ENCODE data around the gene CFHR4.
"Not testable (repeated sequence)": the region's sequence is repeated elsewhere in the genome, so short reads cannot be mapped to it uniquely, and the experiment has no call there.

CFHR4 gene

DNA sequence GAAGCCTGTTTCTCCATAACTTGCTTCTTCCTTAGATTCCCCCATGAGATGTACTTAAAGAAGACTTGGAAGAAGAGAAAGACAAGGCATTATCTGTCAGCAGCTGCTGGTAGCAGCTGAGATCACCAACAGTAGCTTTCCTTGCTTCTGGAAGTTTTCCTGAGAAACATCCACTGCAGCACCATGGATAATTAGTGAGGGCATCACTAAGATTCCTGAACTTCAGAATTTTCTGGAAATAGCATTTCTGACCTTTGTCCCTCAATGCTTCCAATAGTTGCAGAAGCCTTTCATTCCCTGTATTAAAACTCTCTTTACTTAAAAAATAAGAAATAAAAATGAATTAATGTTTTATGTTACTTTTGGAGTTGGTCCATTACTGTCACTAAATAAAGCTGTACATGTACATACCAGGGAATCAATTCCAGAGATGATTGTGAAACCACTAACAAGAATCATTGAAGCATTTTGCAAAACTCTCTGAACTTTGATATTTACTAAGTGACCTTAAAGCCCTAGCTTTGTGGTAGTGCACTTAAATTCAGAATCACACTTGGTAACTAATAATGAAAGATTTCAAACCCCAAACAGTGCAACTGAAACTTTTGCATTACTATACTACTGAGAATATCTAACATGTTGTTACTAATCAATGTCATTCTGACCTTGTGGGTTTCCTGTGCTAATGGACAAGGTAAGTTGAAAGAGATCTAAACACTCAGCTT, at the start of gene CFHR4:
Gene CFHR4, plus strand, starts transcription at position 538 of the 725 bp plus-strand sequence. Its CDS starts 99 bp downstream, at position 637.
- DNase-seq (ENCODE audit: low spot score), result no peak

GRCh38 chr1:196849613-196850492, 38.0 kb upstream of the CFHR4 start:
- not testable (repeated sequence) for DNase-seq (ENCODE audit: low spot score)

- no peak for DNase-seq (ENCODE audit: low spot score)
Observed at GRCh38 chr1:196856053-196856452, 31.8 kb upstream of the CFHR4 start.

DNA sequence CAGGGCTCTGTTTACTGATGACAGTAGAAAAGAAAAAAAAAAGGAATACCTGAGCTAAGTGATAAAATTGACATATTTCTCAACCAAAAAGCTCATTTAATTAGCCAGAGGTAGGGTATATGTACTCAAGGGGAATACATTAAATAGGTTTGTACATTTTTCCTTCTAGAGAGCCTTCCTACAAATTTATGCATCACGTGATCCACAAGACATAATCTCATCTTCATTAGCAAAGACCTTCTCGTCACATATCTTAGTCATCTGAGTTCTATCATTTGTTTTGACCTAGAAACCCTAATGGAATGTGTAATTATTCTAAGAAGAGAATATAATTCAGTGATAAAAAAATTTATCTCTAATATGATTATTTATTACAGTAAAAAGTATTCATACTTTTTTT, 30.7 kb upstream of the CFHR4 start:
- no peak for DNase-seq (ENCODE audit: low spot score)

GRCh38 chr1:196858811-196859210, 29.0 kb upstream of the CFHR4 start:
- DNase-seq (ENCODE audit: low spot score), result no peak

GRCh38 chr1:196860323-196860884, 27.4 kb upstream of the CFHR4 start:
- DNase-seq (ENCODE audit: low spot score), result no peak

GRCh38 chr1:196861429-196861828, 26.4 kb upstream of the CFHR4 start:
- no peak for DNase-seq (ENCODE audit: low spot score)

GRCh38 chr1:196866974-196867373, 20.9 kb upstream of the CFHR4 start:
- no peak for DNase-seq (ENCODE audit: low spot score)

- no peak for DNase-seq (ENCODE audit: low spot score)
Observed at GRCh38 chr1:196873385-196873784, 14.5 kb upstream of the CFHR4 start.

GRCh38 chr1:196875935-196876334, 11.9 kb upstream of the CFHR4 start:
- no peak for DNase-seq (ENCODE audit: low spot score)

DNA sequence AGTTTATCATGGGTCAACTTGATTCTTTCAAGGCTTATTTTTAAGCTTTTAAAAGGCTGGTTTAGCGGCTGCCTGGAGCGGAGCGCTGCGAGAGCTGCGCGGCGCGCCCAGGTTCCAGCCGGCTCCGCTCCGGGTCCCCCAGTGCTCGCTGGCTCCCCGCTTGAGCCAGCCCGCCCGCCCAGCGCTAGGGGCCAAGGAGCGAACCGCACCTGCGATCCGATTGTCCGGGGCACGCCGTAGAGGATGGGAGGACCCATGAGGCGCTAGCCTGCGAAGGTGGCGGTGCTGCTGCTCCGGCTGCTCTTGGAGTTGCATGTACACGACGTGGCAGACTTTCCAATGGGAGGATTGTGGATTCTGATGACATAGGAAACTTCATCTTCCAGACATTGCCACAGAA, 9.9 kb upstream of the CFHR4 start:
- DNase-seq (ENCODE audit: low spot score), result peak; percentile 8

DNA sequence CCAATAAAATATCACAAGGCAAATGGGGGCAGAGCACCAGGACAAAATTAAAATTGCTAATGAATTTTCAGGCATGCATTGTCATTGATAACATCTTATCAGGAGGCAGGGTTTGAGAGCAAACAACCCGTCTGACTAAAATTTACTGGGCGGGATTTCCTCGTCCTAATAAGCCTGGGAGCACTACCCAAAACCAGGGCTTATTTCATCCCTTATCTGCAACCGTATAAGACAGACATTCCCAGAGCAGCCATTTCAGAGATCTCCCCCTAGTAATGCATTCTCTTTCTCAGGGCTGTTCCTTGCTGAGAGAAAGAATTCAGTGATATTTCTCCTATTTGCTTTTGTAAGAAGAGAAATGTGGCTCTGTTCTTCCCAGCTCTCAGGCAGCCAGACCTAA, 1.3 kb upstream of the CFHR4 start:
- DNase-seq (ENCODE audit: low spot score), result not testable (repeated sequence)

- no peak for DNase-seq (ENCODE audit: low spot score)
Observed at GRCh38 chr1:196890668-196891067, 2.8 kb downstream of the CFHR4 start.

GRCh38 chr1:196891251-196891650, 3.4 kb downstream of the CFHR4 start:
- no peak for DNase-seq (ENCODE audit: low spot score)

DNA sequence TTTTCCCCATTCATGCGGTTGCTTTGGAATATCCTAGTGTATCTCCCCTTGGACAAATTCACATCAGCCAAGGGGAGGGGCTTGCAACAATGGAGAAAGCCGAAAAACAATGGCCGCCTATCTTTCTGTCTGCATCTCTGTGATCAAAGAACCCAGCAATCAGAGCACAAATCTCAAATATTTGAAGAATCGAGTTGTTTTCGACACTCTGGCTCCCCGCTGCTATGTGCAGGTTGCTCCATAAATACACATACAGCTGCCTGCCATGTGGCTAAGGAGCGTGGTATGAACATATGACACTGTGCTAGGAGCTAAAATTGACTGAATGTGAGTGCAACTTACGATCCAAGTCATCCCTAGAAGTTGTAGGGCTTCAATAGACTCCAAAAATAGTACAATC, 8.5 kb downstream of the CFHR4 start:
- DNase-seq (ENCODE audit: low spot score), result no peak

DNA sequence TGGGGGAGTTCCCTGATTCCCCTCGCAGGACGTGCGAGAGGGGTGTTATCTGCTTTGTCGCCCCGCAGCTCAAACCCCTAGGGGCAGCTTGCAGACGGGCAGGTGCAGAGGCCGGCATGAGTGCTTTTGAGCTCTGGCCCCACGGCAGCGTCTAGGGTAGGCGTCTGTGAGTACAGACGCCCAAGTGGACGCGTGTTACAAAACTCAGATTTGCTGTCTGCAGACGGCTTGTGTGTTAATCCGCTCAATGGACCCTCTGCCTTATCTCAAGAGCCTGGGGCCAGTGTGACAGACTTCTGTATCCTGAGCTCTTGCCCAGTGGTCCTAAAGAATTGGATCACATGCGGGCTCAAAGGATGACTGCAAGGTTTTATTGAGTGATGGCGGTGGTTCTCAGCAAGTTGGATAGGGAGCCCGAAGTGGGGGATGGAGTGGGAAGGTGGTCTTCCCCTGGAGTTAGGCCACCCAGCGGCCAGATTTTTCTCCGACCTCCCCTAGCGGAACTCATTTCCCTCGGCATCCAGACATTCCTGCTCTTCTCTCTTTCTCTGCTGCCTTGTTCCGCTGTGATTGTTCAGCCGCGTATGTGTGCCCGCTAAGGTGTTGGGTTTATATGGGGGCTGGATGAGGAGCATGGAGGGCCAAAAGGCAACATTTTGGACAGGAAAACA, 9.4 kb downstream of the CFHR4 start:
- DNase-seq (ENCODE audit: low spot score), result no peak

GRCh38 chr1:196902344-196902743, 14.5 kb downstream of the CFHR4 start:
- no peak for DNase-seq (ENCODE audit: low spot score)

DNA sequence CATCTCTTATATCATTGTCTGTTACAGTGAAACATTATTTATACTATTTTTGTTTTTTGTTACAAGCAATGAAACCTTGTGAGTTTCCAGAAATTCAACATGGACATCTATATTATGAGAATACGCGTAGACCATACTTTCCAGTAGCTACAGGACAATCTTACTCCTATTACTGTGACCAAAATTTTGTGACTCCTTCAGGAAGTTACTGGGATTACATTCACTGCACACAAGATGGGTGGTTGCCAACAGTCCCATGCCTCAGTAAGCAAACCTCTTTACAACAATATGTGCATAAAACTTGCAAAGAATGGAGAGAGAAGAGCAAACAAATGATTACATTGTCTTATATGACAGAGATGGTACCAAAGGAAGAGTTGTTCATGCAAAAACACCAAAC, 22.4 kb downstream of the CFHR4 start:
- DNase-seq (ENCODE audit: low spot score), result no peak

GRCh38 chr1:196912283-196912682, 24.4 kb downstream of the CFHR4 start:
- not testable (repeated sequence) for DNase-seq (ENCODE audit: low spot score)

DNA sequence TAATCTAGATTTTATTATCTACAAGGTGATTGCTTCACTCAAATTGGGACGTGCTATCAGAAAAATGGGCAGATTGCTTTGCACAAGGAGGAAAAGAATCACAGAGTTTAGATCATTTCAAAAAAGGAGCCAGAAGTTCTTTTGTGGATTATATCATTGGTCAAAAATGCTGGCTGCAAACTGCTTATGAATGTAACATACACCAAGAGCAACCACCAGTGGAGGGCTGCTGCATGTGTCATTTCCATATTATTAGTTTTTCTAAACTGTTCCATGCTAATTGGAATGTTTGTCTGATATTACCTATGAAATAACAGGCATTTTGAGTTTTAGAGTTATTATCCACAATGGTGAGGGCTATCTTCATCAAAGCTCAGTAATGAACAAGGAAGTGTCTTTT, 39.0 kb downstream of the CFHR4 start:
- not testable (repeated sequence) for DNase-seq (ENCODE audit: low spot score)

DNA sequence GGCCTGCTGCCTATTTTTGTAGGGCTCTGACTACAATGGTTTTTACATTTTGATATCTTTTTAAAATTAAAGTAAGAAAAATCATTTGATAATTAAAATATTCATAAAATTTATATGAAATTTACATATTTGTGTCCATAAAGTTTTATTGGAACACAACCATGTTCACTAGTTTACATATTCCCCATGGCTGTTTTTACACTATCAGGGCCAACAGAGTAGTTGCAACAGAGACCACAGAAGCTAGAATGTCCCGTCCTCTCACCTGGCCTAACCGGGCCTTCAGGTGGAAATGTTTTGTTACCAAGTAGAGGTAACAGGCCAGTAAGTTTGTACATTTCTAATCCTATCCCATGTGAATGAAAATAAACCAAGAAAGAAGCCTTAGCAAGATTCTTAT, 45.0 kb downstream of the CFHR4 start:
- DNase-seq (ENCODE audit: low spot score), result not testable (repeated sequence)

DNA sequence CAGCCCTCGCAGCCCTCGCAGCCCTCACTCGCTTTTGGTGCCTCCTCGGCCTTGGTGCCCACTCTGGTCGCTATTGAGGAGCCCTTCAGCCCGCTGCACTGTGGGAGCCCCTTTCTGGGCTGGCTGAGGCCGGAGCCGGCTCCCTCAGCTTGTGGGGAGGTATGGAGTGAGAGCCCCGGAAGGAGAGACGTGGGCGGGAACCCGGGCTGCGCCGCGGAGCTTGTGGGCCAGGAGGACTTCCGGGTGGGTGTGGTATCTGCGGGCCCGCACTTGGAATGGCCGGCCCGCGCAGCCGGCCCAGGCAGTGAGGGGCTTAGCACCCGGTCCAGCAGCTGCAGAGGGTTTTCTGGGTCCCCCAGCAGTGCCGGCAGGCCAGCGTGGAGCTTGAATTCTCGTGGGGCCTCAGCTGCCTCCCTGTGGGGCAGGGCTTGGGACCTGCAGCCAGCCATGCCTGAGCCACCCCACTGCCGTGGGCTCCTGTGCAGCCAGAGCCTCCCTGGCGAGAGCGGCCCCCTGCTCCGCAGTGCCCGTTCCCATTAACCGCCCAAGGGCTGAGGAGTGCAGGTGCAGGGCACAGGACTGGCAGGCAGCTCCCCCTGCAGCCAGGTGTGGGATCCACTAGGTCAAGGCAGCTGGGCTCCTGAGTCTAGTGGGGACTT, 45.8 kb downstream of the CFHR4 start:
- DNase-seq (ENCODE audit: low spot score), result no peak

All from AG08395 (cell line).